Skeletal muscle satellite cell (primary cell): ENCODE data around the gene CACNB4.

Source experiments
- H3K27me3 ChIP-seq: 2 replicates; pipeline ENCODE4 v1.7.0; 2013; ENCODE audit warnings: low read length; ENCODE audit not compliant: control insufficient read depth, insufficient read depth
- H3K36me3 ChIP-seq: 2 replicates; pipeline ENCODE4 v1.7.0; 2013; ENCODE audit warnings: mild to moderate bottlenecking, control low read depth, low read length; ENCODE audit not compliant: insufficient read depth
- H3K4me1 ChIP-seq: 2 replicates; pipeline ENCODE4 v1.7.0; 2013; ENCODE audit warnings: low read length; ENCODE audit not compliant: control insufficient read depth, insufficient read depth
- H3K4me2 ChIP-seq: 2 replicates; pipeline ENCODE4 v1.7.0; 2013; ENCODE audit warnings: mild to moderate bottlenecking, low read length
- H3K4me3 ChIP-seq: 2 replicates; pipeline ENCODE4 v1.7.0; 2013; ENCODE audit warnings: low read length
- H3K9ac ChIP-seq: 2 replicates; pipeline ENCODE4 v1.7.0; 2013; ENCODE audit warnings: mild to moderate bottlenecking, low read depth, low read length, moderate library complexity
- H3K9me3 ChIP-seq: replicated peaks from 2 replicates; pipeline ENCODE4 v1.7.0; 2013; ENCODE audit warnings: mild to moderate bottlenecking, control low read depth, low read length

The CACNB4 gene

DNA sequence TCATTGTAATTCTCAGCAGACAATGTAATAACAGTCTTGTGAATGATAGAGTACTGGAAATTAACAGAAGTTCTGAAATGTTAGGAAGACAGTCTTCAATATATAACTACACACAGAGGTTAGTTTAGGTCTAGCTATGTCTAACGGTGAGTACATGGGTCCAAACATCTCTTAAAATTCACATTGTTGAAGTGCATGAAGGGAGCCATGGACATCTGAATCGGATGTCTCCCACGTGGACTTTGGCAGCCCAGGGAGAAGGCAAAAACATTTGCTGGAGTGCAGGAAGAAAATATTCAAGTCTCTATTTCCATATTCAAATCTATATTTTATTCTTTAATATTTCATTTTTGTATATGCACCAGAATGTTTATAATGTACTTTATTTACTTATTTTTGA, 34.8 kb downstream of the CACNB4 start:
- no peak overlapping the region for H3K4me3 ChIP-seq
- peaks cover 9% of the 10 kb centered on the region for H3K4me1 ChIP-seq
- no peak overlapping the region for H3K9ac ChIP-seq
- peaks cover 76% of the 10 kb centered on the region for H3K27me3 ChIP-seq
- peaks cover under 1% of the 10 kb centered on the region for H3K9me3 ChIP-seq
- H3K36me3 ChIP-seq: no peaks in the 10 kb centered on the region
- no peak overlapping the region for H3K4me2 ChIP-seq

DNA sequence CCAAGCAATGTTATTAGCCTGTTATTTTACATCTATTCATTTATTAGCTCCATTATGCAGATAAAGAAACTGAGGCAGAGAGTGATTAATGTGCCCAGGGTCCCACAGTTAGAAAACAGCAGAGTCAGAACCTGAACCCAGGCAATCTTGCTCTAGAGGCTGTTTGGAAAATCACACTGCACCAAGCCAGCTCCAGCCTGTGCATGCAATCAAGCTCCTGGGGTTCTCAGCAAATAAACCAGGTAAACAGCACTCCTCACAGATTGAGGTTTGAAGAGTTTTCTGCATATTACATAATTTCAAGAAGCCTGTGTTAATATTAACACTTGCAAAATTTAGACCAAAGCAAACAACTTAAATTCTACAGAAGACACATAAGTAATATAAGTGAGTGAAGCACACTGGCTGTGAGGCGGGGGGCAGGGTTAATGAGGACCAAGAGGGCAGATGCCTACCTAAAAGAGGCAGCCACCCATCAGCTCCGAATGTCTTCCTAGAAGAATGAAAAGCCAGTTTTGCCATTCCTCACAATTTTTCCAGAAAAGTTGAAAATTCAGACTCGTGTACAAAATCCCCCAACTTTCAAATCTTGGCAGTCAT, 35.4 kb downstream of the CACNB4 start:
- Histone ChIP-seq H3K9me3 (peaks cover 5% of the 10 kb centered on the region), H3K4me2 (no peak overlapping the region), H3K4me3 (no peak overlapping the region), H3K36me3 (no peaks in the 10 kb centered on the region), H3K27me3 (peaks cover 75% of the 10 kb centered on the region), H3K9ac (no peak overlapping the region), H3K4me1 (peaks cover 9% of the 10 kb centered on the region)

DNA sequence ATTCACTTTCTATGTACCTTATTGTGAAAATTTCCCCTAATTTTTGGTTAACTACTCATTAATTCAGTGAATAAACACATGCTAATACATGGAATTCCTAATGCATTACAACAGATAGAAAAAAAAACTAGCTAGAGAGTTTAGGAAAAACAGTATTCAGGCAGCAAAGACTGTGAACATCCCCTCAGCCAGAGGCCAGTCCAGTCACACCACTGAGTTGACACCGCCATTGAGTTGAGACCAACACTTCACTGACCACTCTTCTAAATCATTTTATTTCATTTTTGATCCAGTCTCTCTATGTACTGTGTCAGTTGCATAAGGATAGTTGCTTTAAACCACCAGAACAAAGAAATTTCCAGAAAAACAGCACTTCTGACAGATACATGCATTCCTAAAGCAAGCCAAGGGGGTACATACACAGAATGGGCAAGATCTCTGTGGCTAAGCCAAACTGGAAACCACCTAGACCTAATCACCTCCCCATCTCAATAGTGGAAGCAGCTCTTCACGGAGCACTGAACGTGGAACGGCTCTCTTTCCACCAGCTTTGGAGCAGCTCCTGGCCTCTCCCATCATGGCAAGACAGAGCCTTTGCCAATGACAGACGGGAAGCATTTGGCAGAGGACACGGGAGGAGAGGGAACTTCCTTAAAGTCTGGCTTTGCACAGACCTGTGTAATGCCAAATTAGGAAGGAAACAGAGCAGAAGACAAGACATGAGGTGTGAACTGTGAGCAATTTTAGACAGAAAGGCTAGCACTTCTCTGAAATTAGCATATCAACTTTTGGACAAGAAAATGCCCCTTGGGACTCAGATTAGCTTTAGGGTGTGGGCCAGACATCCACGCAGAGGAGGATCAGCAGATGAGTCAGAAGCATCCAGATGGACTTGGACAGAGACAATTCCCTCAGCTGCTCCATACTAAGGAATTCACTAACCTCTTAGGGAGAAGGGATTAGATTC, 36.4 kb downstream of the CACNB4 start:
- Histone ChIP-seq H3K27me3 (peaks cover 70% of the 10 kb centered on the region), H3K4me3 (no peak overlapping the region), H3K9ac (no peak overlapping the region), H3K4me1 (peaks cover 9% of the 10 kb centered on the region), H3K4me2 (peak overlapping the region; percentile 38), H3K9me3 (peaks cover 7% of the 10 kb centered on the region), H3K36me3 (no peaks in the 10 kb centered on the region)

DNA sequence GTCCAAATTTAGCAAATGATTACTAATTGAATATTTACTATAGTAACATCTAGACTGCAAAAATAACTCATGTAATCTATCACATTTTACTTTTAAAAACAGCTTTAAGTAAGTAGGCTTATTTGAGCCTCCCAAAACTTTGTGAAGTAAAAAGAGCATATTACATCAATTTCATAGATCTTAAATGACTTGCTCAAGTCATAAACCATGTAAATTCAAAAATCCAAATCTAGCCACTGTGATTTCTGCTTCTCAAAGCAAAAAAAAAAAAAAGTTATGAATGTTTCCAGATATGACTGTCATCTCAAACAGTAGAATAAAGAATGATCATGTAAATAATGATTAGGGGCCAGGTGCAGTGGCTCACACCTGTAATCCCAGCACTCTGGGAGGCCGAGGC, 37.5 kb downstream of the CACNB4 start:
- Histone ChIP-seq H3K36me3 (no peaks in the 10 kb centered on the region), H3K9ac (no peak overlapping the region), H3K4me3 (no peak overlapping the region), H3K9me3 (peaks cover 7% of the 10 kb centered on the region), H3K27me3 (peaks cover 80% of the 10 kb centered on the region), H3K4me1 (peaks cover 9% of the 10 kb centered on the region), H3K4me2 (no peak overlapping the region)

DNA sequence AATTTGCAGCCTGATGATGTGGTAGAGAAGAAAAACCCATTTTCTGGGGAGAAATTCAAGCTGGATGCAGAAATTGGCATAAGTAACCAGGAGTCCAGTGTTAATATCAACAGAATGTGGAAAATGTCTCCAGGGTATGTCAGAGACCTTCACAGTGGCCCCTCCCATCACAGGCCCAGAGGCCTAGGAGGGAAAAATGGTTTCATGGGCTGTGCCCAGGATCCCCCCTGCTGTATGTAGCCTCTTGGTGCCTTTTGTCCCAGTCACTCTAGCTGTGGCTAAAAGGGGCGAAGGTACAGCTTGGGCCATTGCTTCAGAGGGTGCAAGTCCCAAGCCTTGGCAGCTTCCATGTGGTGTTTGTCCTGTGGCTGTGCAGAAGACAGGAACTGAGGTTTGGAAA, 40.2 kb downstream of the CACNB4 start:
- no peak overlapping the region for H3K9ac ChIP-seq
- H3K4me2 ChIP-seq: no peak overlapping the region
- no peak overlapping the region for H3K4me3 ChIP-seq
- peaks cover 22% of the 10 kb centered on the region for H3K4me1 ChIP-seq
- no peaks in the 10 kb centered on the region for H3K36me3 ChIP-seq
- peaks cover 9% of the 10 kb centered on the region for H3K9me3 ChIP-seq
- peaks cover 64% of the 10 kb centered on the region for H3K27me3 ChIP-seq

DNA sequence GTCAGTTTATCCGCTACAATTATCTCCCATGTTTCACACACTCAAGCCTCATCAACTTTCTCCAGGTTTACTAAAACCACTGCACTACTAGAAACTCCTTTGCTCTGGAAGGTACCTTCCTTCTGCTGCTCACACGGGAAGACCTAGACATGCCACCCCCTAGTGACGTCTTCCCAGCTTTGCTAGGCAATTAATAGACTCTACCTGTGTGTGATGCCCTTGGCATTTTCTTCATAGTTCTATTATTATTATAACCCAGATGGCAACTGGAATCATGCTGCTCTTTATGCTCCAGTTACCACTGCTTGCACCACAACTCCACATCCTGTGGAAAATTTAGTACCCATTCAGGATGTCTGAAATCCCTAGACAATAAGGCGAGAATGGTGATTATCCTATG, 42.4 kb downstream of the CACNB4 start:
- Histone ChIP-seq H3K4me3 (no peak overlapping the region), H3K27me3 (peaks cover 62% of the 10 kb centered on the region), H3K9me3 (peaks cover 10% of the 10 kb centered on the region), H3K36me3 (no peaks in the 10 kb centered on the region), H3K4me1 (peaks cover 14% of the 10 kb centered on the region), H3K4me2 (no peak overlapping the region), H3K9ac (no peak overlapping the region)

DNA sequence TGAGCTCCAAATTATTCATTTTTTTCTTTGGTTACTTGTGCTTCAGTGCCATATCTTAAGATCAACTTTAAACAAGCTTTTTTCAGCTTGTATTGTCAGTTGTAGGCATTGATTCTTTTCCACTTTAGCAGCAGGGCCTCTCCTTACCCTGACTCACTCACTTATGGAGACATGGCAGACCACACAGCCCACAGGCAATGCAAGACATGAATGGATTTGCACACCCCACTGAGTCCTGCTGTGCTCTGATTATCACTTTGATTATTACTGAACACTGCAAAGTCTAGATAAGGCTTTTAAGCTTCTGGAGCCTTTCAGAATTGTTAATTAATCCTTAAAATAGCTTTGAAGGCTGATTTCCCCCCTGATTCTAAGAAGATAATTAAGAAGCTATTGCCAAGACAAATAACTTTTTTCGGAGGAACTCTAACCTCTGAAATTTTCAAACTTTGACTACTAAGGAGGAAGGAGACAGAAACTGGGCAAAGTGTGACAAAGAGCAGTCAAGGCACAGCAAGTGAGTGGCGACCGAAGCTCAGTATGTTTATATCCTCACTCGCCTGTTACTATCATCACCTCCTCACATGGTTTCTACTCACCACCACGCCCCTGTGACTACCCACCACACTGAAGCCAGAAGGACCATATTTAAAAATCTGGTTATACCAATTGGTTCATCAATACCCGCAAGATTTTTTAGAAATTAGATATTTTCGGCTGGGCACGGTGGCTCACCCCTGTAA, 43.3 kb downstream of the CACNB4 start:
- peaks cover 65% of the 10 kb centered on the region for H3K27me3 ChIP-seq
- no peak overlapping the region for H3K9ac ChIP-seq
- H3K36me3 ChIP-seq: no peaks in the 10 kb centered on the region
- H3K4me3 ChIP-seq: no peak overlapping the region
- H3K4me1 ChIP-seq: peaks cover 14% of the 10 kb centered on the region
- H3K9me3 ChIP-seq: peaks cover 10% of the 10 kb centered on the region
- H3K4me2 ChIP-seq: no peak overlapping the region

DNA sequence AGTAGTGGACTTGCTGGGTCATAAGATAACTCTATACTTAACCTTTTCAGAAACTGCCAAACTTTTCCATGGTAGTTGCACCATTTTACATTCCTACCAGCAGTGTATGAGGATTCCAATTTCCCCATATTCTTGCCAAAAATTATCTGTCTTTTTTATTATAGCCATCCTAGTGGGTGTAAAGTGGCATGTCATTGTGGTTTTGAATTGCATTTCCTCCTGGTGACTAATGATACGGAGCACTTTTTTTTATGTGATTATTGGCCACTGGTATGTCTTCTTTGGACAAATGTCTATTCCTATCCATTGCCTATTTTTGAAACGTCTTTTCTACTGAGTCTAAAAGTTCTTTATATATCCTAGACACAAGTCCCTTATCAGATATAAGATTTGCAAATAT, 44.3 kb downstream of the CACNB4 start:
- H3K9me3 ChIP-seq: peaks cover 10% of the 10 kb centered on the region
- peaks cover 65% of the 10 kb centered on the region for H3K27me3 ChIP-seq
- no peaks in the 10 kb centered on the region for H3K36me3 ChIP-seq
- peaks cover 14% of the 10 kb centered on the region for H3K4me1 ChIP-seq
- H3K4me3 ChIP-seq: no peak overlapping the region
- H3K4me2 ChIP-seq: peak overlapping the region; percentile 38
- H3K9ac ChIP-seq: no peak overlapping the region

DNA sequence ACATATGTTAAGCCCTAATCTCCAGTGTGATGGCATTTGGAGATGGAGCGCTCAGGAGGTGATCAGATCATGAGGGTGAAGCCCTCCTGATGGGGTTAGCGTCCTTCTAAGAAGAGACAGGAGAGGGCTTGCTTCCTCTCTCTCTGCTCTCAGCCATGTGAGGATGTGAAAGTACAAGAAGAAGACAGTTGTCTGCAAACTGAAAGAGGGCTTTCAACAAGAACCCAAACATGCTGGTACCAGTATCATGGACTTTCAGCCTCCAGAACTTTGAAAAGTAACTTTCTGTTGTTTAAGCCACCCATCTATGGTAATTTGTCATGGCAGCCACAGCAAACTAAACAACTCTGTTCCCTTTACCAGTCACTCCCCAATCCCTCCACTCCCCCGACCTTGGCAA, 47.4 kb downstream of the CACNB4 start:
- Histone ChIP-seq H3K27me3 (peaks cover 71% of the 10 kb centered on the region), H3K9ac (no peak overlapping the region), H3K36me3 (no peaks in the 10 kb centered on the region), H3K9me3 (peaks cover 3% of the 10 kb centered on the region), H3K4me3 (no peak overlapping the region), H3K4me2 (no peak overlapping the region), H3K4me1 (peaks cover 14% of the 10 kb centered on the region)

DNA sequence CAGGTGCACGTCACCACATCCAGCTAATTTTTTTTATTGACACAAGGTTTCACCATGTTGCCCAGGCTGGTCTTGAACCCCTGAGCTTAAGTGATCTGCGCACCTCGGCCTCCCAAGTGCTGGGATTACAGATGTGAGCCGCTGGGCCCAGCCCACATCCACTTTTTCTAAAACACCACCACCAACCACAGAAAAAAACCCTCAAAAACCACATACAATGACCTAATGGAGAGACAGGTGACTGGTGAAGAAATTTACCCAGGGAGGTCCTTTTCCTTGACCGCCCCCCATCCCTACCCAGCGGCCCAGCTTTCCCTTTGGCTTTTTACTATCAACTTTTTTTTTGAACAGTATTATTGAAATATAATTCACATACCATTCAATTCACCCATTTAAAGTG, 47.9 kb downstream of the CACNB4 start:
- H3K9me3 ChIP-seq: peaks cover 3% of the 10 kb centered on the region
- H3K4me2 ChIP-seq: no peak overlapping the region
- no peak overlapping the region for H3K9ac ChIP-seq
- peaks cover 14% of the 10 kb centered on the region for H3K4me1 ChIP-seq
- no peaks in the 10 kb centered on the region for H3K36me3 ChIP-seq
- peaks cover 72% of the 10 kb centered on the region for H3K27me3 ChIP-seq
- no peak overlapping the region for H3K4me3 ChIP-seq

DNA sequence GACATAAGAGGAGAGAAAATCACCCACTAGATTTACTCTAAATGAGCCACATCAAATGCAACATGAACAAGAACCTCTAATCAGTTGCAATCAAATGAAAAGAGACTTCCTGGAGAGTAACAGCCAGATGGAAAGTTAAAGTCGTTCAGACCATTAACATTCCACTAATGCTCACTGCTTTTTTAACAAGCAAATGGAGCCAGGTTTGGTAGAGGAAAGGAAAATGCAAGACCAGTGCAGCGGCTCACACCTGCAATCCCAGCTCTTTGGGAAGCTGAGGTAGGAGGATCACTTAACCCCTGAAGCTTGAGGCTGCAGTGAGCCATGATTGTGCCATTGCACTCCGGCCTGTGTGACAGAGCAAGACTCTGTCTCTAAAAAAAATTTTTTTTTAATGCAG, 48.5 kb downstream of the CACNB4 start:
- Histone ChIP-seq H3K9me3 (peaks cover 3% of the 10 kb centered on the region), H3K27me3 (peaks cover 74% of the 10 kb centered on the region), H3K36me3 (no peaks in the 10 kb centered on the region), H3K4me3 (no peak overlapping the region), H3K9ac (no peak overlapping the region), H3K4me1 (peaks cover 11% of the 10 kb centered on the region), H3K4me2 (no peak overlapping the region)
